Lower leg skin (tissue), 4 donors: ENCODE data around the gene RAB41. TPM values are rescaled to one million over a fixed set of nuclear protein-coding genes. Genes with fewer than 3 reads are reported as not detected.
"Not testable (repeated sequence)": the region's sequence is repeated elsewhere in the genome, so short reads cannot be mapped to it uniquely, and the experiment has no call there.

Experiments used
- DNase-seq, 2 donors: peaks; one replicate each; pipeline ENCODE4 v3.0.0-alpha.2; 2019; ENCODE audit warnings: low spot score in 2 of 2
- H3K4me3 ChIP-seq: fragments of 200-600 bp; sonication (generic); 2 replicates; pipeline ENCODE4 v1.5.1; 2017; ENCODE audit warnings: mild to moderate bottlenecking, low read depth; ENCODE audit not compliant: poor library complexity, severe bottlenecking
- POLR2A ChIP-seq, 2 donors: fragments of 450-650 bp; IDR thresholded peaks; one replicate each; pipeline ENCODE4 v1.6.1; 2016 to 2017; ENCODE audit warnings: antibody characterized with exemption in 2 of 2, mild to moderate bottlenecking in 1 of 2, moderate library complexity in 1 of 2
- WGBS, 2 donors: methylation state at CpG; one replicate each; pipeline ENCODE4 v1.1.5; 2018; 5-methylcytosine and 5-hydroxymethylcytosine counted together
- intact Hi-C: fragments of 100-400 bp; cut with DNase I; formaldehyde crosslinking; loops from one replicate; pipeline ENCODE4 v1.15.0; 2023; ENCODE audit warnings: low total_unique reads
- total RNA-seq, 4 donors: library from RNA; depleted of rRNA; stranded (reverse); fragments of >200 nt; gene quantifications; one replicate each; pipeline ENCODE4 v1.1.0, GENCODE V29; 2016
- TF ChIP-seq, protein P1 (sequence below), 3 donors: fragments of 450-650 bp; IDR thresholded peaks; one replicate each; pipeline ENCODE4 v1.5.1; 2016; ENCODE audit warnings: antibody characterized with exemption in 3 of 3, mild to moderate bottlenecking in 3 of 3, moderate library complexity in 2 of 3

The RAB41 gene
- total RNA-seq, 4 donors from 2014 or later = not detected

DNA sequence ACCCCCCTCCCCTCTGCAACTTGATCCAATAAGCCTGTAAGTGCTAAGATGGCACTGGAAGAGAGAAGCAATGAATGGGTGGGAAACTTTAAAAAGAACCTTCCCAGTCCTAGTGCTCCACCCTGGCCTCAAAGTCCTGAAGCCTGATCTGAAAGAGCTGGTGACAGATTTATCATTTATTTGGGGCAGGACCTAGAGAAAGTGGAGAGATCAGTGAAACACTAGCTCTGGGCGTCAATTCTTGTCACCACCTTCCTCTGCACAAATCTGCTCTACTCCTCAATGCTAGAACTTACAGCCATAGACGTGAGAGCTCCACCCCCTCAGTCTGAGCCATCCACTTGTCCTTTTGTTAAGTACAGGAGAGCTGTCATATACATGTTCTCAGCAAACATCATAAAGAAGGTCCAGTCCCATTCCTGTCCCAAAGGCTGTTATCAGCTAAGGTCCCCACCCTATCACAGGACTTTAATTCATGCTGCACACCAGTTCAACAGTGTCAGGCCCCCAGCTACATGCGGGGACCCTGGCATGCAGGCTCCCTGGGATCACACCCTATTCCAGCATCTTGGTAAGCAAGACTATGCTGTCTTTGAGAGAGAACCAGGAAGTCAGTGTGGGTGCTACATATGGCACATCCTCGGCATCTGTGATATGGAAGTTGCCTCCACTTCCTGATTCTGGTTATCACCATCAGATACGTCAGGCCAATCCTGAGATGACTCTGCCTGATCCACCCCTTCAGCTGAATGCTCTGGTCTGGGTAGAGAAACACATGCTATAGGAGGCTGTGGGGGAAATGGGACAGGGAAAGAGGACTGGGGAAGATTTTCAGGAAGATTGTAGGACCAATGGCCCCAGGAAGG lies 24.3 kb upstream of the RAB41 start:
- intact Hi-C loops = no loop called here
- DNase-seq = peak in 1 of 2 donors; percentile 26
- TF ChIP-seq, protein P1, sequence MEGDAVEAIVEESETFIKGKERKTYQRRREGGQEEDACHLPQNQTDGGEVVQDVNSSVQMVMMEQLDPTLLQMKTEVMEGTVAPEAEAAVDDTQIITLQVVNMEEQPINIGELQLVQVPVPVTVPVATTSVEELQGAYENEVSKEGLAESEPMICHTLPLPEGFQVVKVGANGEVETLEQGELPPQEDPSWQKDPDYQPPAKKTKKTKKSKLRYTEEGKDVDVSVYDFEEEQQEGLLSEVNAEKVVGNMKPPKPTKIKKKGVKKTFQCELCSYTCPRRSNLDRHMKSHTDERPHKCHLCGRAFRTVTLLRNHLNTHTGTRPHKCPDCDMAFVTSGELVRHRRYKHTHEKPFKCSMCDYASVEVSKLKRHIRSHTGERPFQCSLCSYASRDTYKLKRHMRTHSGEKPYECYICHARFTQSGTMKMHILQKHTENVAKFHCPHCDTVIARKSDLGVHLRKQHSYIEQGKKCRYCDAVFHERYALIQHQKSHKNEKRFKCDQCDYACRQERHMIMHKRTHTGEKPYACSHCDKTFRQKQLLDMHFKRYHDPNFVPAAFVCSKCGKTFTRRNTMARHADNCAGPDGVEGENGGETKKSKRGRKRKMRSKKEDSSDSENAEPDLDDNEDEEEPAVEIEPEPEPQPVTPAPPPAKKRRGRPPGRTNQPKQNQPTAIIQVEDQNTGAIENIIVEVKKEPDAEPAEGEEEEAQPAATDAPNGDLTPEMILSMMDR (IDR thresholded peaks at IDR 0.05) = no peak
- no peak for TF ChIP-seq POLR2A (IDR thresholded peaks at IDR 0.05)
- H3K4me3 ChIP-seq = no peak overlapping the region
- 70 to 87% methylated on average over 4 to 5 of the region's 5 CpGs for WGBS, 2 donors

GRCh38 chrX:70260104-70260503 lies 21.9 kb upstream of the RAB41 start, which contains the start of gene P2RY4:
Gene P2RY4 (minus strand): TSS chrX:70260204. CDS start chrX:70259624, 580 bp downstream.
- DNase-seq = no peak
- 55 to 80% methylated on average over 3 to 4 of the region's 4 CpGs for WGBS, 2 donors
- TF ChIP-seq, protein P1 (IDR thresholded peaks at IDR 0.05) = no peak
- TF ChIP-seq POLR2A (IDR thresholded peaks at IDR 0.05) = no peak
- intact Hi-C loops = no loop called here
- no peak within 1 kb of the TSS for H3K4me3 ChIP-seq

DNA sequence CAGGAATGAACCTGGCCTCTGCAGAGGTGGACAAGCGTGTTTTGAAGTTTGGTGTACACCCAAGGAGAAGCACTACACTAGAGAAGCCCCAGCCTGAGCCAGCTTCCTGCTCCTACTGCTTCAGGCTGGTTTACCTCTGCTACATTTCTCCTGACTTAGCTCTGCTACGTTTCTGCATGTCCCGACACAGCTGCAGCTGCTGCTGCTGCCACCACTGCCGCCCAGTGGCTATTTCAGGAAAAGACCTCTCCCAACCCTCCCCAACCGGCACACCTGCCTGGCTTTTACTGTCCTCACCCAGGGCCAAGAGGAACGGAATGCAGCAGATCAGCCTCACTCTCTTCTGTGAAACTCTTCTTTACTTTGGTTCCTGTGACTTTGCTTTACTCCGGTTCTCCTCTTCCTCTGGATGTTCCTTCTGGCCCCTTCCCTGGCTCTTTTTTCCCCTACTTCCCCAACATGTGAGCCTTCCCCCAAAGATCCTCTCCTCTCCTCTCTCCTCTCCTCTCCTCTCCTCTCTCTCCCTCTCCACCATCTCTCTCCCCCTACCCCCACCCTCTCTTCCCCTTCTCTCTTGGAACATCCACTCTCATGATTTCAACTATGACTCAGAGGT lies 18.9 kb upstream of the RAB41 start:
- intact Hi-C loops = no loop called here
- peak in 1 of 2 donors; percentile 18 for DNase-seq
- TF ChIP-seq, protein P1 (IDR thresholded peaks at IDR 0.05) = no peak
- TF ChIP-seq POLR2A (IDR thresholded peaks at IDR 0.05) = no peak
- no peak overlapping the region for H3K4me3 ChIP-seq
- WGBS, 2 donors = 13 to 20% methylated on average over 7 of the region's 7 CpGs

GRCh38 chrX:70264784-70265183 lies 17.2 kb upstream of the RAB41 start:
- intact Hi-C loops = no loop called here
- DNase-seq = no peak
- no peak for TF ChIP-seq POLR2A (IDR thresholded peaks at IDR 0.05)
- TF ChIP-seq, protein P1 (IDR thresholded peaks at IDR 0.05) = no peak
- no peak overlapping the region for H3K4me3 ChIP-seq
- WGBS, 2 donors = 62 to 65% methylated on average over 3 of the region's 3 CpGs

- intact Hi-C loops = no loop called here
- TF ChIP-seq, protein P1 (IDR thresholded peaks at IDR 0.05) = no peak
- no peak for TF ChIP-seq POLR2A (IDR thresholded peaks at IDR 0.05)
- no peak within 1 kb of the TSS for H3K4me3 ChIP-seq
- DNase-seq = no peak
Measured at GRCh38 chrX:70268034-70268433, 13.9 kb upstream of the RAB41 start, which contains the start of gene ARR3. Gene ARR3 (plus strand): TSS chrX:70268334. CDS start chrX:70269386, 1,052 bp downstream.

GRCh38 chrX:70274029-70274428 lies 7.9 kb upstream of the RAB41 start:
- H3K4me3 ChIP-seq, intact Hi-C loops, DNase-seq: not testable (repeated sequence)
- 82 to 87% methylated on average over 4 to 7 of the region's 7 CpGs for WGBS, 2 donors
